MM.1S (cell line): Measurements from ENCODE around the gene ALPG.

Source experiments
- EZH2 ChIP-seq: fragments of 300-600 bp; sonication (generic); optimal IDR thresholded peaks from 2 replicates; pipeline ENCODE3; 2017; ENCODE audit warnings: low read depth, mild to moderate bottlenecking, antibody characterized with exemption, low read length, mixed read lengths
- EZH2phosphoT487 ChIP-seq: fragments of 300-600 bp; sonication (generic); IDR thresholded peaks from 2 replicates; pipeline ENCODE4 v1.6.1; 2018; ENCODE audit warnings: antibody characterized with exemption, low read length
- TF ChIP-seq, protein P1 (sequence below): fragments of 300-600 bp; sonication (generic); IDR thresholded peaks from 2 replicates; pipeline ENCODE4 v1.5.1; 2016; ENCODE audit warnings: antibody characterized with exemption, low read length, mixed read lengths

DNA sequence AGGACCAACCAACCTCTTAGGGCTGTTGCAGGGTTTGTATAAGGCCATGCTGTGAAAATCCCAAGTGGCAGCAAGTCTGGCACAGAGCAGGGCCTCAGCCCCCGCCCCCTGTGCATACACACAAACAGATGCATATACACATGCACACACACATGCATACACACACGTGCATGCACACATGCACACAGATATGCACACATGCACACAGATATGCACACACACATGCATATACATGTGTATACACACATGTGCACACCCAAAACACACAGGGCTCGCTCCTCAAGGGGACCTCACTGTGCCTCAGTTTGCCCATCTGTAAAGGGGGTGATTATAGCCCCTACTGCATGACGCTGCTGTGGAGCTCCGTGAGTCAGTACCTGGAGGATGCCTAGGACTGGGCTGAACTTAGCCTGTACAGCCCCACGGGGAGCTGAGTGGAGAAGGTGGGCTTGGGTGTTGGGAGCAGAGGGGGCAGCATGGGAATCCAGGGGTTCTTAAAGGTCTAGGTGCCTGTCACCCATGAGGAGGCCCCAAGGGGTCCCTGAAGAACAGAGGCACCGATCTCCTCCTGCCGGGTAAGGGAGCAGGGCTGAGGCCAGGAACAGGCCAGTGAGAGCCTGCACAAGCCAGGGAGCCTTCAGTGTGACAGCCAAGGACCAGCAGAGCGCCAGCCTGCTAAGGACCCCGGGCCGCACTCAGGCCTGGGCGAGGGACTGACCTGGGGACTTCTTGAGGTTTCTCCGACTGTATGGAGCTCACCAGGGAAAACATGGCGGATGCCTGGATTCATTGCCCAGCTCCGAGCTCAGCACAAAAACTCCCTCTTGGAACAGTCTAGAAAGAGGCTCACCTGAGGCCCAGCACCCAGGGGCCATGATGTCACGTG lies 25.3 kb downstream of the ALPG start:
- TF ChIP-seq EZH2 (no peak), EZH2phosphoT487 (no peak)
- TF ChIP-seq, protein P1, sequence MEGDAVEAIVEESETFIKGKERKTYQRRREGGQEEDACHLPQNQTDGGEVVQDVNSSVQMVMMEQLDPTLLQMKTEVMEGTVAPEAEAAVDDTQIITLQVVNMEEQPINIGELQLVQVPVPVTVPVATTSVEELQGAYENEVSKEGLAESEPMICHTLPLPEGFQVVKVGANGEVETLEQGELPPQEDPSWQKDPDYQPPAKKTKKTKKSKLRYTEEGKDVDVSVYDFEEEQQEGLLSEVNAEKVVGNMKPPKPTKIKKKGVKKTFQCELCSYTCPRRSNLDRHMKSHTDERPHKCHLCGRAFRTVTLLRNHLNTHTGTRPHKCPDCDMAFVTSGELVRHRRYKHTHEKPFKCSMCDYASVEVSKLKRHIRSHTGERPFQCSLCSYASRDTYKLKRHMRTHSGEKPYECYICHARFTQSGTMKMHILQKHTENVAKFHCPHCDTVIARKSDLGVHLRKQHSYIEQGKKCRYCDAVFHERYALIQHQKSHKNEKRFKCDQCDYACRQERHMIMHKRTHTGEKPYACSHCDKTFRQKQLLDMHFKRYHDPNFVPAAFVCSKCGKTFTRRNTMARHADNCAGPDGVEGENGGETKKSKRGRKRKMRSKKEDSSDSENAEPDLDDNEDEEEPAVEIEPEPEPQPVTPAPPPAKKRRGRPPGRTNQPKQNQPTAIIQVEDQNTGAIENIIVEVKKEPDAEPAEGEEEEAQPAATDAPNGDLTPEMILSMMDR = no peak
